22Rv1 (cell line): ENCODE measurements around the gene LRRTM4.

ENCODE experiments used
- H3K27ac ChIP-seq: fragments of 450-650 bp; 2 replicates; pipeline ENCODE4 v1.5.1; 2017
- ZFX ChIP-seq: fragments of 450-650 bp; IDR thresholded peaks from 2 replicates; pipeline ENCODE4 v1.6.1; 2017; ENCODE audit warnings: antibody characterized with exemption, borderline replicate concordance
- TF ChIP-seq, protein P1 (sequence below): fragments of 450-650 bp; IDR thresholded peaks from 2 replicates; pipeline ENCODE4 v1.5.1; 2017; ENCODE audit warnings: mild to moderate bottlenecking

Gene LRRTM4

DNA sequence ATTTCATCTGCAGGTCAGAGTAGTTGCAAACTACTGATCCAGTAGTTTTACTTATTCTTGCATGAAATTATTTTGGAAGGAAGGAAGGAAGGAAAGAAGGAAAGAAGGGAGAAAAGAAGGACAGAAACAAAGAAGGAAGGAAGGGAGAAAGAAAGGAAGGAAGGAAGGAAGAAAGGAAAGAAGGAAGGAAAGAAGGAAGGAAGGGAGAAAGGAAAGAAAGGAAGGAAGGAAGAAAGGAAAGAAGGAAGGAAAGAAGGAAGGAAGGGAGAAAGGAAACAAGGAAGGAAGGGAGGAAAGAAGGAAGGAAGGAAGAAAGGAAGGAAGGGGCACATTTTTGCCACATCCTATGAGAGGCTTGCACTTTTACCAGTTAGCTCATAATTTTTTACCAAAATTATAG is 186.2 kb downstream of the LRRTM4 start:
- H3K27ac ChIP-seq: no peak overlapping the region
- TF ChIP-seq ZFX: no peak
- TF ChIP-seq, protein P1, sequence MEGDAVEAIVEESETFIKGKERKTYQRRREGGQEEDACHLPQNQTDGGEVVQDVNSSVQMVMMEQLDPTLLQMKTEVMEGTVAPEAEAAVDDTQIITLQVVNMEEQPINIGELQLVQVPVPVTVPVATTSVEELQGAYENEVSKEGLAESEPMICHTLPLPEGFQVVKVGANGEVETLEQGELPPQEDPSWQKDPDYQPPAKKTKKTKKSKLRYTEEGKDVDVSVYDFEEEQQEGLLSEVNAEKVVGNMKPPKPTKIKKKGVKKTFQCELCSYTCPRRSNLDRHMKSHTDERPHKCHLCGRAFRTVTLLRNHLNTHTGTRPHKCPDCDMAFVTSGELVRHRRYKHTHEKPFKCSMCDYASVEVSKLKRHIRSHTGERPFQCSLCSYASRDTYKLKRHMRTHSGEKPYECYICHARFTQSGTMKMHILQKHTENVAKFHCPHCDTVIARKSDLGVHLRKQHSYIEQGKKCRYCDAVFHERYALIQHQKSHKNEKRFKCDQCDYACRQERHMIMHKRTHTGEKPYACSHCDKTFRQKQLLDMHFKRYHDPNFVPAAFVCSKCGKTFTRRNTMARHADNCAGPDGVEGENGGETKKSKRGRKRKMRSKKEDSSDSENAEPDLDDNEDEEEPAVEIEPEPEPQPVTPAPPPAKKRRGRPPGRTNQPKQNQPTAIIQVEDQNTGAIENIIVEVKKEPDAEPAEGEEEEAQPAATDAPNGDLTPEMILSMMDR: no peak

DNA sequence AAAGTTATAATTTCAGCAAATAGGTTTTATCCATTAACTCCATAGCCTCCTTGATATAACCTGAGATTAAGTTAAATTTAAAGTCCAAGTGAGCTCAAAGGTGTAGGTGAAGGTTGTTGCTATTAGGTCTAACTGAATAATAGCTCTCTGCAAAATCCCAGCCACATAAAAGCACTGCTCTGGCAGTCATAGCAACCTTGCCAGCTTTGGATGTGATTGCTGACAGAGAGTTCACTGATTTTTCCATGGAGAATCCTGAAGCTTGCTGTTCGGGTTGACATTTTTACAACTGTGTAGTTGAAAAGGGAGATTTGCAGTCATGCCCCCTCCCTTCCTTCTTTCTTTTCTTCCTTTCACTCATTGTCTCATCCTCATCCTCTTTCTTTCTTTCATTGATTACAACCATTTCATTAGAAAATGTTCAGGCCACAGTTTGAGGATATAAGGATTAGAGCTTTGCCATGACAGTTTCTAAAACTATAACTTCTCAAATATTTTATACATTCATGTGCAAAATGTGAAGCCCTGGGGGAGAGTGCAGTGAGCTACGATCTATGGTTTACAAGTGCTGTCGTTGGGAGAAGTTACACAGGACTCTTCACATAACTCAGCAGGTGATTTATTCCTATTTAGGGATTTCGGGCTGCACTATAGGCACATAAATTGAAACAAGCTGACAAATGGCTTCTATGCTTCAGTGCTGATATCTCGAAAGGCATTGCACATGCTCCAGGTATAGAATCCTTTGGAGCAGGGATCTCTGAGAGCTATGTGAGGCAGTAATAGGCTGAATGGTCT is 193.8 kb downstream of the LRRTM4 start:
- H3K27ac ChIP-seq: no peak overlapping the region
- TF ChIP-seq, protein P1: no peak
- no peak for TF ChIP-seq ZFX

DNA sequence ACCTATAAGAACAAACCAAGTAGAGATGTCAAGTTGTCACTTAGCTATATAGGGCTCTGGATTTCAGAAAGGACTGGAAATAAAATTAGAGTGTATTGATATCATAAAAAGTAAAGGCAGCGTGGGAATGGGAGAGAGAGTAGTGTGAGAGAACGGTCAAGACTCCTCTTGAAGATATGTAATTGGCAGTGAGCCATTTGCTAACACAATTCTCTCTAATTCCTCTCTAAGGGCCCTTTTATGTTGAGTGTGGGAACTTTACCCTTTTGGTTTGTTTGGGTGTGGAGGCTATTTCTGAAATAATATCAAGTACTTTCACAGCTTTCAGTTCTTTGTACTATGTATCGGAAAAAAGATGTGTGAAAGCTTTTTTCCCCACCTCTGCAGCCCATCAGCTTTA is 196.8 kb downstream of the LRRTM4 start:
- no peak overlapping the region for H3K27ac ChIP-seq
- no peak for TF ChIP-seq ZFX
- TF ChIP-seq, protein P1: no peak

DNA sequence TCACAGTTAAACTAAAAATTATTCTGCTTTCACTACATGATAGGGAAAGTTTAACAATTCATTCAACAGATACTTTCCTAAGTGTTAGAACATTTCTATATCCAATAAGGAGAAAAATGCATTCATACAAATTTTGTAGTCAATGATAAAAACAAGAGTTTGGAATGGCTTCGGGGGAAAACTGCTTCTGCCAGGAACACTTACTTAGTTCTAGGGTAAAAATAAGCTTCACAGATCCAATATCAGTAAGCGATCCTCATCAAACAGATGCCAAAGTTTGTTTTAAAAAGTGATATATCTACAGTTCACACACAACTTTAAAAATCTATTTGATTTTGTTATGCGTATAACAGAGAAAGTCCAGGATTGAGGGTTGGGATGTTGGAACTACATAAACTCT is 199.7 kb downstream of the LRRTM4 start:
- TF ChIP-seq ZFX: no peak
- TF ChIP-seq, protein P1: no peak
- H3K27ac ChIP-seq: no peak overlapping the region

DNA sequence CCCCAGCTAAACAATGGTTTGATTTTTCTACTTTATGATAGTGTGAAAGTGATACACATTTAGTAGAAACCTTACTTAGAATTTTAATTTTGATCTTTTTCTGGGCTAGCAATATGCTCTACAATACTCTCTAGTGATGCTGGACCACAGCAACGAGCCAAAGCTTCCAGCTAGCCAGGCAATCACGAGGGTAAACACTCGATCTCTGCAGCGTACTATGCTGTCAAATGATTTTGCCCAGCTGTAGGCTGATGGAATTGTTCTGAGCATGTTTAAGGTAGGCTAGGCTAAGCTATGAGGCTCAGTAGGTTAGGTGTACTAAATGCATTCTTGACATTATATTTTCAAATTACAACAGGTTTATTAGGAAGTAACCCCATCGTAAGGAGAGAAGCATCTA is 207.5 kb downstream of the LRRTM4 start:
- TF ChIP-seq, protein P1: no peak
- no peak for TF ChIP-seq ZFX
- H3K27ac ChIP-seq: no peak overlapping the region

DNA sequence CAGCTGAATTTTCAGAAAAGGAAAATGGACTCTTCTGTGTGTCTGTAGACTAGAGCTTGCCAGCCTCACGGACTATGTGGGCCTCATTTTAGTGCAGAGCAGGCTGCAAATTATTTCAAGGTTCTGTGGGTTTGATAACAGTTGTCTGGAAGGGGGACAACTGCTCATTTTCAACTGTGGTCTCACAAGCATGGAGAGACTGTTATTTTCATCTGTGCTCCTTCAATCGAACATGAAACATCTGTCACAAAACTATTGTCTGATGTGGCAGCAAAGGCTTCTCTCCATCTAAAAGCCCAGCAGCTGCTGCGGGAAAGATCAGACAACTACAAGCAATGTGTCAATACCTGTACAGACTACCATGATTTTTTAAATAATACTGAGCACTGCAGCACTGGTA is 211.8 kb downstream of the LRRTM4 start:
- H3K27ac ChIP-seq: no peak overlapping the region
- TF ChIP-seq ZFX: no peak
- TF ChIP-seq, protein P1: no peak

DNA sequence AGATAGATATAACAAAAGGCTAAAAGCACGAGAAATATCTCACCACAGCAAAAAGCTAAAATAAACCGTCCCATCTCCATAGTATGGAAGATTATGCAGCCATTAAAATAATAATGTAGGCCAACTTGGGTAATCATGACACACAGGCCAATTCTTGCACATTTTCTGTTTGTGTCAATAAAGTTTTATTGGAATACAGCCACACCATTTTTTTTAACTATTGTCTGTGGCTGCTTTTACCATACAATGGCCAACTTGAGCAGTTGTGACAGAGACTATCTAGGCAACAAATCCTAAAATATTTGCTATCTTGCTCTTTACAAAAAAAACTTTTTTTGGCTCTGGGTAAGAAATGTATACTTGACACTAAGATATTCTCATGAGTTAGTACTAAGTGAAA is 212.5 kb downstream of the LRRTM4 start:
- TF ChIP-seq, protein P1: no peak
- no peak for TF ChIP-seq ZFX
- H3K27ac ChIP-seq: no peak overlapping the region
